RWPE2 (cell line): ENCODE measurements around the gene IL1R2.

Experiments used
- ATAC-seq: fragments of 200-7000 bp; cut with Tn5 transposase; 3 replicates; pipeline ENCODE4 v1.9.1; 2021; ENCODE audit warnings: low read depth
- DNase-seq: peaks from one replicate; pipeline ENCODE4 v3.0.0-alpha.2; 2020; ENCODE audit warnings: low spot score
- H3K27ac ChIP-seq: fragments of 450-650 bp; 2 replicates; pipeline ENCODE4 v1.5.1; 2017; ENCODE audit warnings: mild to moderate bottlenecking; ENCODE audit not compliant: poor library complexity, severe bottlenecking
- H3K27me3 ChIP-seq: fragments of 250-450 bp; sonication (Bioruptor Pico); 2 replicates; pipeline ENCODE4 v1.5.1; 2021; ENCODE audit warnings: mild to moderate bottlenecking, moderate library complexity; ENCODE audit not compliant: insufficient read depth, poor library complexity, severe bottlenecking
- H3K36me3 ChIP-seq: fragments of 250-450 bp; sonication (Bioruptor Pico); 2 replicates; pipeline ENCODE4 v1.5.1; 2020; ENCODE audit warnings: low read depth, mild to moderate bottlenecking, moderate library complexity
- H3K4me1 ChIP-seq: fragments of 250-450 bp; sonication (Bioruptor Pico); 2 replicates; pipeline ENCODE4 v1.5.1; 2021; ENCODE audit warnings: mild to moderate bottlenecking, moderate library complexity; ENCODE audit not compliant: insufficient read depth, poor library complexity, severe bottlenecking
- H3K4me3 ChIP-seq: fragments of 250-450 bp; sonication (Bioruptor Pico); 2 replicates; pipeline ENCODE4 v1.5.1; 2021; ENCODE audit warnings: mild to moderate bottlenecking, moderate library complexity; ENCODE audit not compliant: severe bottlenecking
- H3K9me3 ChIP-seq: fragments of 250-450 bp; sonication (Bioruptor Pico); 2 replicates; pipeline ENCODE4 v1.5.1; 2021; ENCODE audit warnings: mild to moderate bottlenecking, moderate library complexity; ENCODE audit not compliant: severe bottlenecking
- TF ChIP-seq, protein P1 (sequence below): fragments of 450-650 bp; IDR thresholded peaks from one replicate; pipeline ENCODE4 v1.5.1; 2017; ENCODE audit warnings: mild to moderate bottlenecking, moderate library complexity; ENCODE audit not compliant: poor library complexity, severe bottlenecking

The IL1R2 gene

DNA sequence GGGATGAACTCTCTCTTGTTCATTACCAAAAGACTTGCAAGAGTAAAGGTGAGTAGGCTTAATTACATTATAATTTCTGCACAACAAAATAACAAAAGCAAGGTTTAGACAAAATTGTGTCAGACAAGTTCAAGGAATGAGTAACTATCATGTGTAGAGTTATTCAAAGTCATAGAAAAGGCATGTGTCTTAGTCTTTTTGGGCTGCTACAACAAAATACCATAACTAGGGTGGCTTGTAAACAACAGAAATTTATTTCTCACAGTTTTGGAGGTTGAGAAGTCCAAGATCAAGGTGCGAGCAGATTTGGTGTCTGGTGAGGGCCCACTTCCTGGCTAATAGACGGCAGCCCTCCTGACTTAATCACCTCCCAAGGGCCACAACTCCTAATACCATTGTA is 37.6 kb downstream of the IL1R2 start:
- TF ChIP-seq, protein P1, sequence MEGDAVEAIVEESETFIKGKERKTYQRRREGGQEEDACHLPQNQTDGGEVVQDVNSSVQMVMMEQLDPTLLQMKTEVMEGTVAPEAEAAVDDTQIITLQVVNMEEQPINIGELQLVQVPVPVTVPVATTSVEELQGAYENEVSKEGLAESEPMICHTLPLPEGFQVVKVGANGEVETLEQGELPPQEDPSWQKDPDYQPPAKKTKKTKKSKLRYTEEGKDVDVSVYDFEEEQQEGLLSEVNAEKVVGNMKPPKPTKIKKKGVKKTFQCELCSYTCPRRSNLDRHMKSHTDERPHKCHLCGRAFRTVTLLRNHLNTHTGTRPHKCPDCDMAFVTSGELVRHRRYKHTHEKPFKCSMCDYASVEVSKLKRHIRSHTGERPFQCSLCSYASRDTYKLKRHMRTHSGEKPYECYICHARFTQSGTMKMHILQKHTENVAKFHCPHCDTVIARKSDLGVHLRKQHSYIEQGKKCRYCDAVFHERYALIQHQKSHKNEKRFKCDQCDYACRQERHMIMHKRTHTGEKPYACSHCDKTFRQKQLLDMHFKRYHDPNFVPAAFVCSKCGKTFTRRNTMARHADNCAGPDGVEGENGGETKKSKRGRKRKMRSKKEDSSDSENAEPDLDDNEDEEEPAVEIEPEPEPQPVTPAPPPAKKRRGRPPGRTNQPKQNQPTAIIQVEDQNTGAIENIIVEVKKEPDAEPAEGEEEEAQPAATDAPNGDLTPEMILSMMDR = no peak
- ATAC-seq (no peak), DNase-seq (no peak)
- no peaks in the 10 kb centered on the region for H3K9me3 ChIP-seq
- no peak overlapping the region for H3K4me3 ChIP-seq
- H3K36me3 ChIP-seq = no peaks in the 10 kb centered on the region
- no peak overlapping the region for H3K27ac ChIP-seq
- no peaks in the 10 kb centered on the region for H3K27me3 ChIP-seq
- H3K4me1 ChIP-seq = peaks cover 20% of the 10 kb centered on the region

GRCh38 chr2:102029952-102030351 is 38.2 kb downstream of the IL1R2 start:
- no peaks in the 10 kb centered on the region for H3K36me3 ChIP-seq
- TF ChIP-seq, protein P1 = no peak
- ATAC-seq (no peak), DNase-seq (no peak)
- no peak overlapping the region for H3K4me3 ChIP-seq
- no peaks in the 10 kb centered on the region for H3K9me3 ChIP-seq
- H3K27ac ChIP-seq = no peak overlapping the region
- peaks cover 18% of the 10 kb centered on the region for H3K4me1 ChIP-seq
- H3K27me3 ChIP-seq = no peaks in the 10 kb centered on the region

DNA sequence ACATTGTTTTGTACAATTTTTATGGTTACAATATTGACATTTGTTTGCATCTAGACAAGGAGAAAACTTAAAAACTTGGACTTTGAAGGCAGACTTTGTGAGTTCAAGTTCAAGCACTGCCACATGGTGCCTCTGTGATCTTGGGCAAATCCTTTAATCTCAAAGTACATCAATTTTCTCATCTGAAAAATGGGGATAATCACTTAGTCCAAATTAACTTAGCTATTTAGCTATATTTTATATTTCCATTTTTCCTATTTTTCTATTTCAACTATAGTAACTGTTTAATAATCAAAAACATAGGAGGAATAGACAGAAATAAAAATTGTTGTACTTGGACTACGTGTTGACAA is 38.7 kb downstream of the IL1R2 start:
- Histone ChIP-seq H3K9me3 (no peaks in the 10 kb centered on the region), H3K4me1 (peaks cover 13% of the 10 kb centered on the region), H3K27me3 (no peaks in the 10 kb centered on the region), H3K27ac (no peak overlapping the region), H3K4me3 (no peak overlapping the region), H3K36me3 (no peaks in the 10 kb centered on the region)
- ATAC-seq (no peak), DNase-seq (no peak)
- TF ChIP-seq, protein P1 = no peak

- ATAC-seq (no peak), DNase-seq (no peak)
- Histone ChIP-seq H3K36me3 (no peaks in the 10 kb centered on the region), H3K4me1 (peaks cover 13% of the 10 kb centered on the region), H3K4me3 (no peak overlapping the region), H3K9me3 (no peaks in the 10 kb centered on the region), H3K27me3 (no peaks in the 10 kb centered on the region), H3K27ac (no peak overlapping the region)
- TF ChIP-seq, protein P1 = no peak
These were observed 39.2 kb downstream of the IL1R2 start for GRCh38 chr2:102030855-102031527.

GRCh38 chr2:102032368-102033030 is 40.7 kb downstream of the IL1R2 start:
- TF ChIP-seq, protein P1 = no peak
- Histone ChIP-seq H3K9me3 (no peaks in the 10 kb centered on the region), H3K4me1 (peaks cover 9% of the 10 kb centered on the region), H3K27me3 (no peaks in the 10 kb centered on the region), H3K36me3 (no peaks in the 10 kb centered on the region), H3K4me3 (no peak overlapping the region), H3K27ac (no peak overlapping the region)
- ATAC-seq = no peak
- no peak for DNase-seq
